GM21737 (cell line): ENCODE results near the gene CELA2B.
"Not testable (repeated sequence)": the region's sequence is repeated elsewhere in the genome, so short reads cannot be mapped to it uniquely, and the experiment has no call there.

Experiments used
- ATAC-seq: cut with Tn5 transposase; IDR thresholded peaks from one replicate; pipeline ENCODE4 v1.9.1; 2021; ENCODE audit warnings: mild to moderate bottlenecking, moderate library complexity; ENCODE audit not compliant: unreplicated experiment

Gene CELA2B

GRCh38 chr1:15465674-15466073 is 10.2 kb upstream of the CELA2B start:
- ATAC-seq: no peak

- not testable (repeated sequence) for ATAC-seq
Measured at GRCh38 chr1:15466955-15467625, 8.8 kb upstream of the CELA2B start.

GRCh38 chr1:15468145-15468544 is 7.8 kb upstream of the CELA2B start:
- ATAC-seq: no peak

- ATAC-seq: no peak
Measured at GRCh38 chr1:15469361-15469760, 6.5 kb upstream of the CELA2B start.

- not testable (repeated sequence) for ATAC-seq
Measured at GRCh38 chr1:15469821-15470448, 6.0 kb upstream of the CELA2B start.

- ATAC-seq: not testable (repeated sequence)
Measured at GRCh38 chr1:15471067-15471466, 4.8 kb upstream of the CELA2B start.

- not testable (repeated sequence) for ATAC-seq
Measured at GRCh38 chr1:15471723-15472122, 4.2 kb upstream of the CELA2B start.

GRCh38 chr1:15472587-15472986 is 3.3 kb upstream of the CELA2B start:
- no peak for ATAC-seq

- ATAC-seq: no peak
Measured at GRCh38 chr1:15476927-15477326, 1.0 kb downstream of the CELA2B start.

- ATAC-seq: no peak
Measured at GRCh38 chr1:15477646-15478212, 1.8 kb downstream of the CELA2B start.

GRCh38 chr1:15479654-15480347 is 3.9 kb downstream of the CELA2B start:
- ATAC-seq: no peak

- ATAC-seq: not testable (repeated sequence)
Measured at GRCh38 chr1:15482455-15482854, 6.6 kb downstream of the CELA2B start.

- ATAC-seq: not testable (repeated sequence)
Measured at GRCh38 chr1:15482983-15483543, 7.2 kb downstream of the CELA2B start.

- ATAC-seq: no peak
Measured at GRCh38 chr1:15483971-15484370, 8.1 kb downstream of the CELA2B start.

- not testable (repeated sequence) for ATAC-seq
Measured at GRCh38 chr1:15484443-15484842, 8.5 kb downstream of the CELA2B start.

- no peak for ATAC-seq
Measured at GRCh38 chr1:15485636-15486035, 9.7 kb downstream of the CELA2B start.

- ATAC-seq: not testable (repeated sequence)
Measured at GRCh38 chr1:15486844-15487610, 11.1 kb downstream of the CELA2B start.

- ATAC-seq: no peak
Measured at GRCh38 chr1:15488371-15488770, 12.5 kb downstream of the CELA2B start.

GRCh38 chr1:15489052-15489736 is 13.3 kb downstream of the CELA2B start:
- no peak for ATAC-seq

- ATAC-seq: not testable (repeated sequence)
Measured at GRCh38 chr1:15491010-15491409, 15.1 kb downstream of the CELA2B start.
